GM10266 (cell line): ENCODE measurements around the gene TMEM9B.
"Not testable (repeated sequence)": the region's sequence is repeated elsewhere in the genome, so short reads cannot be mapped to it uniquely, and the experiment has no call there.

Experiments used
- DNase-seq: peaks from one replicate; pipeline ENCODE4 v3.0.0; 2012; ENCODE audit errors: extremely low spot score
- TF ChIP-seq, protein P1 (sequence below): IDR thresholded peaks from 2 replicates; pipeline ENCODE4 v1.5.1; 2012; ENCODE audit warnings: mild to moderate bottlenecking, low read depth; ENCODE audit not compliant: control insufficient read depth, insufficient read depth; ENCODE audit errors: missing control alignments

The TMEM9B gene

DNA sequence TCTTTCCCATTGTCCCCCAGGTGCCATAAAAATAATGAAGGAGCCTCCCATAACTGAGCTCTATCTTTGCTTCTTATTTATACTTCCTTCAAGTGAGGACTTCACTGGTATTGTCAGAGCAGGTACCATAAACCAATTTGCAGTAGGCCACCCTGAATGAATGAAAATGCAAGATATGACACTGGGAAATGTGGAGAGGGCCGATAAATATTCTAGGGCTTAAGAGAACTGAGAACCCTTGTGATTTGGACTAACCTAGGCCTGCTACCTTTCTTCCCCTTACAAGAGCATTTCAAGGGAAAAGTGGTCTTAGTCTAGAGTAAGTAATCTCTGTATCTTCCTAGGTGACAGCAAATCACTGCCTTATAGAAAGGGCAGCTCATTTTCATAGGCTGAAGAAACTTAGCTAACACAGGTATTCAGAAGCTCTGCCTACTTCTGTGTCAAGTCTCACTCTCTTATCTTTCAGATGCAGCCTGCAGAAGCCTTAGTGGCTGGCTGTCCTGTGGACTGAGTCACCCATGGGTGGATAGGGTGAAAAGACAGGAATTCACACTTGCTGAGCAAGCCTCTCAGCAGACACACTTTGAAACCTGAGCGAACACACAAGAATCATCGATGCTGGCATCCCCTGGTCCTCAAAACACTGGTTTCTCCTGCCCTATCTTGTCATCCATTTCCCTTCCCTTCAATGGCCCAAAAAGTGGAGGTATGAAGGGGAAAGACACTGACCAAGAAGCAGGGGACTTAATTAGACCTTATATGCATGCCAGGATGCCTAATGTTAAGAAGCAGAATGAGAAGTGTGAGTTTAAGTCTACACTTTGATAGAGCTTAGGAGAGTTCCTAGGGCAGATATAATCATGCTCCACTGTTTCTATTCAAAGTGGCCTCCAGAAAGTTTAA lies 24.3 kb upstream of the TMEM9B start:
- TF ChIP-seq, protein P1, sequence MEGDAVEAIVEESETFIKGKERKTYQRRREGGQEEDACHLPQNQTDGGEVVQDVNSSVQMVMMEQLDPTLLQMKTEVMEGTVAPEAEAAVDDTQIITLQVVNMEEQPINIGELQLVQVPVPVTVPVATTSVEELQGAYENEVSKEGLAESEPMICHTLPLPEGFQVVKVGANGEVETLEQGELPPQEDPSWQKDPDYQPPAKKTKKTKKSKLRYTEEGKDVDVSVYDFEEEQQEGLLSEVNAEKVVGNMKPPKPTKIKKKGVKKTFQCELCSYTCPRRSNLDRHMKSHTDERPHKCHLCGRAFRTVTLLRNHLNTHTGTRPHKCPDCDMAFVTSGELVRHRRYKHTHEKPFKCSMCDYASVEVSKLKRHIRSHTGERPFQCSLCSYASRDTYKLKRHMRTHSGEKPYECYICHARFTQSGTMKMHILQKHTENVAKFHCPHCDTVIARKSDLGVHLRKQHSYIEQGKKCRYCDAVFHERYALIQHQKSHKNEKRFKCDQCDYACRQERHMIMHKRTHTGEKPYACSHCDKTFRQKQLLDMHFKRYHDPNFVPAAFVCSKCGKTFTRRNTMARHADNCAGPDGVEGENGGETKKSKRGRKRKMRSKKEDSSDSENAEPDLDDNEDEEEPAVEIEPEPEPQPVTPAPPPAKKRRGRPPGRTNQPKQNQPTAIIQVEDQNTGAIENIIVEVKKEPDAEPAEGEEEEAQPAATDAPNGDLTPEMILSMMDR: no peak
- no peak for DNase-seq

DNA sequence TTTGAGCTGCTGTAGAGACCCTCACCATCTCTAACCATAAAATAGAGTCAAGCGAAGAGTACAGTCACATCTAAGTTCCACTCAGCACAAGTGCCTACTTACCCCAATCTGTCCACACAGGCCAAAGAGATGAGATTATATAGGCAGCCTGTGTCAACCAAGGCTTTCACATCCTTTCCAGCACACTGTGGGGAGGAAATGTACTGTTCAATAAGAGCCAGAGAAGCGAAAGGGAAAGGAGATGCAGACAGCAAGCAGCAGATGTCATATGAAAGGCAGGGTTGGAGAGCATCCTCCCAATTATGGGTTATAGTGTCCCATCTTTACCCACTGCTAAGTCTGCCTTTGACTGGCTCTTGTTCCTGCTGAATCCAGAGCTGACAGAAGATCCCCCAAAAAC lies 23.2 kb upstream of the TMEM9B start:
- DNase-seq: no peak
- TF ChIP-seq, protein P1: no peak

DNA sequence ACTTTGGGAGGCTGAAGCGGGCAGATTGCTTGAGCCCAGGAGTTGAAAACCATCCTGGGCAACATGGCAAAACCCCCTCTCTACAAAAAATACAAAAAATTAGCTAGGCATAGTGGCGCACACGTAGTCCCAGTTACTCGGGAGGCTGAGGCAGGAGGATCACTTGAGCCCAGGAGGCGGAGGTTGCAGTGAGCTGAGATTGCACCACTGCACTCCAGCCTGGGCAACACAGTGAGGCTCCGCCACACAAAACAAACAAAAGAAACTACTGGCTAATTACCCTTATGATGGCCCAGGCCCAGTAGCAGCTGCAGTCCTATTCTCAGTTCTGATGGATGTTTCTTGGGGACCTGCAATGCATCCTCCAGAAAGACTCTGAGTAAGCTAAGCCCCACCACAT lies 22.5 kb upstream of the TMEM9B start:
- DNase-seq: not testable (repeated sequence)

DNA sequence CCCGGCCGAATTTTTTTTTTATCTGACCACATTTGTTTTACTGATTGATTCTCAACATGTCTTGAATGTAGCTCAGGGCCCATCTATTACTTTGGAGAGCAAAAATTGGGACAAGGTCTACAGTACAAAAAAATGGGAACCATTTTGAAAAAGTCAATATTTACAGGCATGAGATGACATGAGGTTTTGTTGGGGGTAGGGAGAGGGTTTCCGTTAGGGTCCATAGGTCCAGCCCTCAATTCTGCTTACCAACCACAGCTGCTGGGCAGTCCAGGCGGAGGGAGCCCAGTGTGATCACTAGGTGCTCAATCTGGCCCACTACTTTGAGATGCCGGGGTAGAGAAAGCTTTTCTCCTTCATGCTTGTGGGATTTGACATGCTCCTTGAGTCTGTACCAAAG lies 21.2 kb upstream of the TMEM9B start:
- TF ChIP-seq, protein P1: no peak
- no peak for DNase-seq

DNA sequence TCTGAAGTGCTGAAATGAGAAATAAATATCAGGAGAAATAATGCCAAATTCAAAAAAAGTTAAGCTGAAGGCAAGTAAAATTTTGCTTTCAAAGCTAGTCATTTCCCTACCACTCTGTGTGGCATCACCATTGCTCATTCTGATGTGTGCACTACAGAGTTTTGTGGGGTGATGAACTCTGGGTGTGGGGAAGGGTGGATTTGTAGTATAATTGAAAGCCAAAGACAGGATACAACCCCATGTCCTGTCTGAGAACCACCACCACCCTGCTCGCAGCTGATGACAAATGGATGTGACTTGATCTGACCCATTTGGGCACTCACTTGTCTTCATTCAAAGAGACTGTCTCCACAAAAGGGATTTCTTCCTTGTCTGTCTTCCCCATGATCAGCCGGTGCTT lies 19.3 kb upstream of the TMEM9B start:
- no peak for DNase-seq
- TF ChIP-seq, protein P1: no peak

DNA sequence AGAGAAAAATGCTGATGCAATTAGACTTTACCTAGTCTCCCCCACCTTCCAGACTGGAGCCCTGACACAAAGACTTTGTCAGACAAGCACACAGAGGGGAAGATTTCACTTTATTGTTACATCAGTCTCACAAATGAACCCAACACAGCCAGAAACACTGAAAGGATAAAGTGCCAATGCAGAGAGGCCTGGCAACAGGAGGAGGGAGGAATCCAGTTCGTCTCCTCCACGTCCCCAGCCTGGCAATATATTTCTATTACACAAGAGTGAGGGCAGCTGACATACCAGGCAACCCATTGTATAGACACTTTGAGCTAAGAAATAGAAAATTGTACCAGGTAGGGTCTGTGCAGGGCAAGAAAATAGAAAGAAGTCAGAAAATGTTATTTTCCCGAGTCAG lies 16.2 kb upstream of the TMEM9B start:
- TF ChIP-seq, protein P1: no peak
- no peak for DNase-seq

DNA sequence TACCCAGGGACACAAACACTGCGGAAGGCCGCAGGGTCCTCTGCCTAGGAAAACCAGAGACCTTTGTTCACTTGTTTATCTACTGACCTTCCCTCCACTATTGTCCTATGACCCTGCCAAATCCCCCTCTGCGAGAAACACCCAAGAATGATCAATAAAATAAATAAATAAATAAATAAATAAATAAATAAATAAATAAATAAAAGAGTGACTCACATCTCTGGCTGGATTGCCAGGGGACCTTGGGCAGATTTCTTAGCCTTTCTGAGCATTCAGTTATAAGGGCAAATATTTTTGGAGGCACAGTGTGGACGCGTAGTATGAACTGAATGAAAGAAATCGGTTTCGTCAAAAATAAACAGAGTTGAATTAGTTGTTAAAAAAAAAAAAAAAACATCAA lies 15.1 kb upstream of the TMEM9B start:
- DNase-seq: not testable (repeated sequence)

DNA sequence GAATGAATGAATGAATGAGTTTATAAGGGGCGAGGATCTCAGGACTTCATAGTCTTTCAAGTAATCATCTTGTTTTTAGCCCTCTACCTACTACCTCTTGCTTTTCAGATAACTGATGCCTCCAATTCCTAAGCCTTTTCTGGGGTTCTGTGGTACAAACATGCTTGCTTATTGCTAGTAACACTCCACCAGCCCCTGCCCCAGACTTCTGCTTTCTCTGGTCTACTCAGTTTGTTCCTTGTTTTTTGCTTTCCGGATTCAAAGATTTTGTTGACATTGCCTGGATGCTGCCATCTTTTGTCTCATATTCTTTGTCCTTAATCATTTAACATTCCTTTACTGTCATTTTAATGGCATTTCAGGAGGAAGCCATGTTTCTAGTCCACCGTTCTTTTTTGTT lies 8.9 kb upstream of the TMEM9B start:
- no peak for DNase-seq
- TF ChIP-seq, protein P1: no peak
